ENCODE results near the gene TEX264.

- TF ChIP-seq CTCF (IDR thresholded peaks at IDR 0.05; ENCODE audit: insufficient read depth, low read length) (no peak), REST (IDR thresholded peaks at IDR 0.05; ENCODE audit: insufficient replicate concordance, low read depth) (no peak), POLR2AphosphoS5 (IDR thresholded peaks at IDR 0.05; ENCODE audit: low read depth) (no peak), SPI1 (IDR thresholded peaks at IDR 0.05; ENCODE audit: borderline replicate concordance, low read depth) (no peak), GABPA (IDR thresholded peaks at IDR 0.05; ENCODE audit: low read depth) (no peak)
Measured at GRCh38 chr3:51751287-51751686, 80.2 kb downstream of the TEX264 start.

All from HL-60 (cell line).